ENCODE results near the gene TADA2B.

GRCh38 chr4:7062816-7063215 is 19.6 kb downstream of the TADA2B start:
- TF ChIP-seq CTCF (IDR thresholded peaks at IDR 0.05 in 4 of 5, conservative IDR thresholded peaks at IDR 0.05 in 1 of 5) (no peak), POLR2A (IDR thresholded peaks at IDR 0.05) (no peak)

Measured in gastrocnemius medialis (tissue), 4 donors.